AML-193 (cell line): ENCODE measurements around the gene TCEAL9.
"Not testable (repeated sequence)": the region's sequence is repeated elsewhere in the genome, so short reads cannot be mapped to it uniquely, and the experiment has no call there.

Source experiments
- DNase-seq, 2 experiments: peaks; one replicate each; lab custom pipeline; 2025; lab: John Stamatoyannopoulos, UW

The TCEAL9 gene

DNA sequence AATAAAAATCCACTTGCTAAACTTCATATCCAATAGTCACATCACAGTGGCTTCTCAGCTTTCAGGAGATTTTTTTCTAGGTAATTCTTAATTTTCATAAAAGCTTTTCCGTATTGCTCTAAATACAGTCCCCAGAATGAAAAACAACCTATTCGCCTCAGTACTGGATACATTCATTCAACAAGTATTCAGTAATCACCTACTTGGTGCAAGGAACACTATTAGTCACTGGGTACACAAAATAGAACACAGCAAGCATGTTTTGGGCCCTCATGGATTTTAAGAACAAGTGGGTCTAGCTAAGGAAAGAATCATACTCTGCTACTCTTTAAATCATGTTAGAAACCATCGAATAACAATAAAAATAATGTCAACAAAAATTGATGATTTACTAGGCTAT is 17.3 kb downstream of the TCEAL9 start:
- no peak for DNase-seq

DNA sequence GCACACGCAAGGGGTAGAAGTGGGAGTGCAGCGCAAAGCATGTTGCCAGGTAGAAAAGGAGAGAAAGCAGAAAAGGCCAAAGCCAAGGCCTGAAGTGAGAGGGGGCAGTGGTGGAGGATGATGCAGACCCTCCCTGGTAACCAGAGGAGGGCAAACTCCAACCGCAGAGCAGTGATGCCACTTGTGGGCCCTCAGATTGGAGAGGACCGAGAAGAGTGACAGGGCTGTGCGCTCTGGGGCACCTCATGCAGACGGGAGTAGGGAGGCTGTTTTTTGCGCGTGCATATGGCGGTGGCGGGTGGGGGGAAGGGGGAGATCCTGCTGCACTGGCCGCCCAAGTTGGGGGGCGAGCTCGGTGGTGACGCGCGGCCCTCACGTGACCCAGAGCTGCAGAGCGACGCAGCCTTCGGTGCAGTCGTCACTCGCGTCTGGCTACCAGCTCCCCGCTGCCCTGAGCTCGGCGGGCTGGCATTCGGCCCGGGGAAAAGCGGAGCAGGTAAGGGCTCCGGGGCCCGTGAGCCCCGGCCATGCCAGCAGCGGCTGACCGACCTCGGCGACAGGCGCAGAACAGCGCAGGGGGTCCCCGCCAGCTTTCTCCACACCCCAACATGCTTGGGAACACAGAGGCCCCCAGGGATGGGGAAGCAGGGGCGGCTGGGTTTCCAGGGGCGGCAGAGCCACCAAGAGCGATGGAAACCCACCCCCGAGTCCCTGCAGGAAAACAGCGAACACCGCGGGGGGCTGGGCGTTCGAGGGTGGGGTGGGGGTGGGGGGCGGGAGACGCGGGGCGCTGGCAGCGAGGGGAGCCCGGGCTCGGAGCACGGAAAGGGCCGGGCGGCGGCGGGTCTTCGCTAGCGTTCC is 20.0 kb downstream of the TCEAL9 start, which contains the start of gene BEX3:
TSS of gene BEX3 (plus strand) at position 421 of the 861 bp plus-strand sequence. CDS start 984 bp downstream, outside the sequence.
- DNase-seq = no peak

DNA sequence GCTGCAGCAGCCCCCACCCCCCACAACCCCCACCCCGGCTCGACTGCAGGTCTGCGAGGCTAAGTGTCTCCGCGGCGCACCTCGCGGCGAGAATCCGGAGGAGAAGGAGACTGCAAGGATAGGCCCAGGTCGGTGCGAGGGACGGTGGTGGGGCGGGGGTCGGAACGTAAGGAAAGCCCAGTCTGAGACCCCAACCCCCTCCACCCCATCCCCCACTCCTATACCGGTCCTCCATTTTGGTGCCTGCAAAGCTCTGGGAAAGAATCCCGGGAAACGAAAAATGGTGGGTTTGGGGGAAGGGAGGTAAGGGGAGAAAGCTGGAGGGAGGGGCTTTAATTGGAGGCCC is 20.6 kb downstream of the TCEAL9 start:
- DNase-seq = no peak

DNA sequence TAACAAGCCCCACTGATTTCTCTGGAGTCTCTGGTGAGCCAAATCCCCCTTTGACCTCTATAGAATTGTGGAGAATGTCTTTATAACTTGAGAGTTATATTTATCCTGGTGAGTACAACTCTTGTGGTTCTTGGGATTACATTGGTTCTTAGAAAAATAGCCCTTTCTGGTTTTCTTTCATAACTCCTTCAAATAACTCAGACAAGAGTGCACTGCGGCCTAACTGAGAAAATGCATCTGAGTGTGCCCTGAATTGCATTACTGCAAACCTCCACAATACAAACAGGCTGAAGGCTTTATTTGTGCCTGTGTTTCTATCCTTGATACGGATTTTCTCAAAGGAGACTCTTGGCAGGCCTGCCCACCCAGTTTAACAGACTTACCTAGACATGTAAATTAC is 22.7 kb downstream of the TCEAL9 start:
- DNase-seq = no peak

DNA sequence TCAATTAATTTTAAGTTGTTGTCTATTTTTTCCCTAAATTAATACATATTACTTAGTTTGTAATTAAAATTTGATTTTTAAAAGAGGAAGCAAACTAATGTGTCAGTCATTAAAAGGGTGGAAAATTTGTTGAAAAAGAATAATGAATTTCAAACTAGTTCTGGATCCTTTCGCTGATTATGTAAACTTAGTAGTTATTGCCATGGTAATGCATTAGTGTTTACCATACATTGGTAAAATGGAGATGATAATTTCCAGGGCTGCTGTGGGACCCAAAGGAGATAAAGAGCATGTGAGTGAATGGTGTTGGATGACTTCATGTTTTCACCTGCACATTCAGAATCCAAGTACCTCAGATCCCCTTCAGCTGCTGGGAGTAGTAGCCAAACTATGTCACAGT is 26.6 kb downstream of the TCEAL9 start:
- no peak for DNase-seq

DNA sequence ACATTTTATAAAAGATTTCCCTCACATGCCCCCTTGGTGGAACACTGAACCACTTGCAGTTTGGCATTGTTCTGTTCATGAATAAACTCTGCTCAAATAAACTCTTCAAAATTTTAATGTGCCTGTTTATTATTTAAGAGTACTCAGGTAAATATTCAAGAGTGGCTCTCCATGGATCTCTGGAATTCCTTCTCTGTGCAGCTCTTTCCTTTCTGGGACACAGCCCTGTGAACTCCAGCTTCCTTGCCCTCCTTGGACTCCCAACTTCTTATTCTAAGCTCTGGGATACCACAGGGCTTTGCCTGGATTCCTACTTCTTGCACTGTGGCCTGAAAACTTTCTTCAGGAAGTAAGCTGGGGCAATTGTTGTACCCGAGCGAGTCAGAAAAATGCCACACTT is 28.4 kb downstream of the TCEAL9 start:
- DNase-seq = no peak

DNA sequence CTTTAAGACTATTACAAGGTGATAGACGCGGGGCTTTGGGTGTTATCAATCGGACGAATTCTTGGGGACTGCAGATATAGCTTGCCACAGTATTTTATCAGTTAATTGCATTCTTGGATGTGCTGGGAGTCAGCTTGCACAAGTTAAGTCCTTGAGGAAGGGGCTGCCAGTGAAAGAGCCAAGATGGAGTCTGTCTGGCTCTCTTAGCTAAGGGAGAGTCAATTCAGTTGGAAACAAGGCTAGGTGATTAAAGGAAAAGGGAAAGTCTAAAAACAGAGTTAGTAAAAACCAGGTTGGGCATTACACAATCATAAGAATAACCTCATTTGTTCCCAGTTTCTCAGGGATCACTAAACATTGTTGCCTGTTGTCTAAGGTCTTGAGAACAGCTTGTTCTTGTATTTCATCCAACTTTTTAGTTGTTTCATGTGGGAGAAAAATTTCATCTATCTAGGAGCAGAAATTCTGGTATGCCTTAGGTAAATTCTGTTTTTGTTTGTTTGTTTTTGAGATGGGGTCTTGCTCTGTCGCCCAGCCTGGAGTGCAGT is 29.1 kb downstream of the TCEAL9 start:
- DNase-seq = not testable (repeated sequence)

DNA sequence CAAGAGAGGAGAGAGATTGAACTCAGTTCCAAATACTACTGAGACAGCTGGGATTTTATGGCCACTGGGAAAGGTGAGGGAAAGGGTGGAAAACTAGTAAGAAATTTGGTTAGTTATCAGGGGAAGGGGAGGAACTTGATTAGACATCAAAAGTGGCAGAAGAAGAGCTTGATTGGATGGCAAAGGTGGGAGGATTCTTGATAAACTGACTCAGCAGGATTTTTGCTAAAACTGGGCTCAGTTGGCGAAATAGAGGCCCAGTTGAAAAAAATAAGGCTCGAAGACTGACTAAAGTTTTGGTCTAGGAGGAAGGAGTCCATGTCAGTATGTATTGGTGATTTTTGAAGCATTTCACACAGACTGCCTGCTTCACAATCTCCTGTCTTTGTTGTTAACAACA is 30.0 kb downstream of the TCEAL9 start:
- DNase-seq = no peak

DNA sequence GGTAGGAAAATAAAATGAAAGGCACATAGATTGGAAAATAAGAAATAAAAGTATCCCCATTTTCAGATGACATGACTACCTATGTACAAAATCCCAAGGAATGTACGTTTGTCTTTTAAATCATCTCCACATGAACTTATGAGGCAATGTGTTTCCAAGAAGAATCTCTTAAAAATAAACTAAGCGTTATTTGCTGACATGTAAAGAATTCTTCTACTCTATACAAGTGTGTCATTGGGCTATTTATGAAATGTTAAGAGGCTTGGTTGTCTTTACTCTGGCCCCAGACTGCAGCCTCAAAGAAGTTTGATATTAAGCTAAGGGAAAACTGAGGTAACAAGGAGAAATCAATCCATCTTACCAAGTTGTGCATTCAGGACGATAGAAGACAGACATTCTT is 37.2 kb downstream of the TCEAL9 start:
- DNase-seq = no peak

DNA sequence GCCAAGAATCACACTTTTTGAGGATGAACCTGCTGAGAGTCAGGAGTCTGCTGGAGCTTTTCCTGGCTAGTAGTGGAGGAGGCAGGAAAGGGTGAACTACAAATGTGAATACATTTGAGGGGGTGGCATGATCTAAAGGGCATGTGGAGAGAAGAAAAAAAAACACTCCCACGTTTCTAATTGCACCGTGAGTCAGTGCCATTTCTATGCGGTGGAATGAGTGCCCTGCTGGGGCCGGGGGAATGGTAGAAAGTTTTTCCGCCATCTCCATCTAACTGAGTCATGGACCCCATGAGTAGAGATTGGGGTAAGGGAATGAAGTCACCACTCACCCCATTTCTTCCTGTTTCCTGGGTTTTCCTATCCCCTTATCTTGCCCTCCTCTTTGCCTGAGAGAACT is 39.9 kb downstream of the TCEAL9 start:
- DNase-seq = no peak

DNA sequence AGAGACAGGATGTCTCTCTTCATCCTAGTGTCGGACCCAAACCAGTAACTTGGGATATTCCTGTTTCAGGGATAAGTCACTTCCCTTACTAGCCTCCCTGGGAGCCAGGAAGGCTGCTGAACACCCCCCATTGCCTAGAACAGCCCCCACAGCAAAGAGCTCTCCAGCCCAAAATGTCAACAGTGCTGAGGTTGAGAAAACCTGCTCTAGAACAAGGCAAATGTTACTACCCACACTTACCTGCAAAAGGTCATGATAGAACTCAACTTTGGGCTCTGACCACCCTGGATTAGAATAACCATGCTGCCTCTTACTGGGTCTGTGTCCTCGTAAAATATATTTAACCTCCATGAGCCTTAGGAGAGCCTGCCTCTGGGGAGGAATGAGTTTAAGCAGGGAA is 40.4 kb downstream of the TCEAL9 start:
- no peak for DNase-seq

DNA sequence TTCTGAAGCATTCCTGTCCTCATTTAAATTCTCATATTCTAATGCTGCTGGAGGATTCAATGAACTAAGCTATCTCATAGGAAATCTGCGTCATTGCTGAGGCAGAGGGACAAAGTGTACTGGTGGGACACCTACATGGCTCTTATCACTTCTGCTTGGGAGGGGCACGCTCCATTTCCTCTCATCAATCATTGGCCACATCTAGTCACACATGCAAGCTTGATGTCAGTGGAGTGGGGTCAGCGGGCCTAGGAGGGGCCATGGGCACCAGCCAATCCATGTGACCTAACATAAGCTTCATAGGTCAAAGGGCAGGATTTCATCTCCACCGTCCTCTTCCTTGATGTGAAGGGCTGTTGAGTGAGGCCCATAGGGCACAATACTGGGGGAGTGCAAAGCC is 41.4 kb downstream of the TCEAL9 start:
- no peak for DNase-seq

DNA sequence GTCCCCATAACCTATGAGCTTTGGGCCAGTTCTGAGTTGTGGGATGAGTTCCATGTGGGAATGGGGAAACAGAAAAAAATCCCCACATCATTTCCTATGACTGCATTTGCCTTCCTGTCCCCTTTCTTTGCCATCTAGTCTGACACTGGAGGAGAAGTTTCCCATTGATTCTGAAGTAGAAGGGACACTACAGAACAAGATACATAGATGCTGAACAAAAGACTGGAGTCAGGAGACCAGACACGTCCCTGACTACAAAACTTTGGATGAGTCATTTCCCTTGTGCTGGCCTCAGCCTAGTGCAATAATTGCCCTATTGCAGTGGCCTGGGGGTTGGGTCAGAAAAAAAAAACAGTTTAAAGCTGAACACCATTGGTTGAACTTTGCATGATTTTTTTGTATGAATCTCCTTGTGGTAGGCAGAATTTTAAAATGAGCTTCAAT is 42.1 kb downstream of the TCEAL9 start:
- DNase-seq = peak; percentile 2 to 11

DNA sequence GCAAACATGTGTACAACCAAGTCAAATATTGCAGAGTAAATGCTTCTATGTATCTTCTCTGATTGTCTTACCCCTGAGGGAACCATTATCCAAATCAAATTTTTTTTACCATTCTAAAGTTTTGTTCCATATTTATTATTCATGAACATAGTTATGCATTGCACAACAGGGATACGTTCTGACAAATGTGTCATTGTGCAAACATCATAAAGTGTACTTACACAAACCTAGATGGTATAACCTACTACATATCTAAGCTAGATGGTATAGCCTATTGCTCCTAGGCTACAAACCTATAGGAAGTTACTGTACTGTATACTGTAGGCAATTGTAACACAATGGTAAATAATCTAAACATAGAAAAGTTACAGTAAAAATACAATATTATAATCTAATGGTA is 43.4 kb downstream of the TCEAL9 start:
- no peak for DNase-seq

DNA sequence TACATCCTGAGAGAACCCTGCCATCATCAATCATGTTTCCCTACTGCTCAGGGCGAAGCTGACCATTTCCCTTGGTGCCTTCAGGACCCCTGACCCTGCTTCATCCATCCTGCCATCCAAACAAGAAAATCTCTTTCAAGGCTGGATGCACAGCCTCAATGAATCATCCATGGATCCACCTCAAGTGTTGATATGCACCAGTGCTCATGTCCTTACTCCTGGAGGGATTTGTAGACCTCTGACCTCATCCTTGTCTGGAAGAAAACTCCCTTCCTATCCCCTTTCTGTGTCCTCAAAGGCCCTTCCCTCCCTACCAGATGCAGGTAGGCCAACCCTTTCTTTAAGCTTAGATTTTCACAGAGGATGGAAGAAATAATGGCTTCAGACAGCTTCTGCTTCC is 44.6 kb downstream of the TCEAL9 start:
- DNase-seq = no peak

DNA sequence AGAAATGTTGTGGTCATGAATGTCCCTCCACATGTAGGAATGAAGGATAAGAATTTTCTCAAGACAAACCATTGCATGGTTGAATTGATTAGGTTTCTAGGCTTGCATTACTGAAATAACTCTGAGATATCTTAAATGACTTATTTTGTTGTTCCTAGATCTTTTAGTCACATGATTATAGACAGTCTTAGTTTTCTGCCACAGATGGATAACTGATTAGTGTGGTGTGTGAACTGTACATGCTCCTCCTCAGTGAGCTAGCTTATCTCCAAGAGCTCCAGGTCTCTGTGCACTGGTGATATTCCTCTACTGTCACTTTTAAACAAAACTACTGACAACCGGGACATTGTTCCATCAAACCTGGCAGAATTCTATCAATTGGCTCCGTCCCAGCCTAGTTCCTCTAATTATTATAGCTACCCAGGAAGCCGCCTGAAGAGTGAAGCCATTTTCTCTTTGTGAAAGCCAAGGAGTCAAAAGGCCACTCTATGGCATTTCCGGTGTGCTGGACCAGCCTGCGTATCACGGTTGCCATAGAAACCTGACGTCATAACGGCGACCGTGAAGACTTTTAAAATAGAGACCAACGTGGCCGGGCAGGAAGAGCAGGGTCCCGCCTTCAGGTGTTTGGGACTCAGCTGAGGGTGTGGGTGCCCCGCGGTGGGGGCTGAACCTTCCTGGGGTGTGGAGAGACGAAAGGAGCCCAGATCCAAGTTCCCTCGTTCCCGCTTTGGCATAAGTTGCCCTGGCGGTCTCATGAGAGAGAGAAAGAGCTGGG is 48.1 kb downstream of the TCEAL9 start:
- DNase-seq = no peak

DNA sequence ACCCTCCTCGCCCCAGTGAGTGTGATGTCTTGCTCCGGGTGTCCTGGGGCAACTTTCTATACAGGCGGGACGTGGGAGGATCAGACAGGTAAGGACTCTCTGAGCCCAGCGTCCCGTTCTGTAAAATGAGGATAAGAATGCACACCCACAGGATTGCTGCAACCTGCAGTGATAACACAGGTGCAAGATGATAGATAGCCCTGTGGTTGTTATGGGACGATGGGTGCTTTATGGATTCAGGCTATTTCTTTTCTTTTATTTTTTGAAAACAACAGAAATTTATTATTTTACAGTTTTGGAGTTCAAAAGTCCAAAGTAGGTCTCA is 48.7 kb downstream of the TCEAL9 start:
- no peak for DNase-seq

DNA sequence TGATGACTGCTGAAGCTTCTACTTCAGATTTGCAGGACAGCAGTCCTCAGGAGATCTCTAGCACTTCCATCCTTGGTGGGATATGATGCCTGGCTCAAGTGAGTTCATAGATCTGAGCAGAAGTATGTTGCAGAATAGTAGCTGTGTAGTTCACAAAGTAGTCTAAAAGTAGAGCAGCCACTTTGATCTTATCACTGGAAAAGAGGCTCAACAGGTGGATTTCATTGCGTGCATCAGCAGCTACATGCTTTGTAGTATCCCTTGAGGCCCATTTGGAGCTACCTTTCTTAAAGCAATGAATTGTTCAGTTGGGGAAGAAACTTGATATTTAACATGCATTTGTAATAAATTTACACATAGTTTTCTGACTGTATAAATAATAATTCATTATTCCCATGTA is 50.0 kb downstream of the TCEAL9 start:
- no peak for DNase-seq

DNA sequence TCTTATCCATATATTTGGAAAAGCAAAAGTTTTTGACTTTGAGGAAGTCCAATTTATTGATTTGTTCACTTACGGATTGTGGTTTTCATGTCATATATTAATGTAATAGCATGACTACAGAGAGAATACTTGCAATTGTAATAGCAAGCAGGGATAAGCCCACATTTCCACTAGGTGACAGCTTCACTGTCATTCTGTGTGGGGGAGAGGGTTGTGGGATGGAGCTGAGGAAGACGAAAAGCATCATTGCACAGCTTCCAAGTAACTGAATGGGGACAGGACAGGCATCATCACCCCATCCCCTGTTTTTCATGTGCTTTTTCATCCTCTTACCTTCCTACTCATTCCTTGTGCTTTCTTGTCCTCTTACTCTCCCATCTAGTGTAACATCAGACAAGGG is 51.5 kb downstream of the TCEAL9 start:
- no peak for DNase-seq
